GM23338 (cell line): ENCODE results near the gene CAMKK2. TPM values are rescaled to one million over a fixed set of nuclear protein-coding genes. Genes with fewer than 3 reads are reported as not detected.

Source experiments
- ATAC-seq: fragments of 200-7000 bp; cut with Tn5 transposase; 3 replicates; pipeline ENCODE4 v1.9.1; 2020
- DNase-seq: peaks from one replicate; pipeline ENCODE4 v3.0.0-alpha.2; 2015; ENCODE audit warnings: low spot score
- H2AFZ ChIP-seq: fragments of 200-600 bp; sonication (generic); 2 replicates; pipeline ENCODE4 v1.8.0; 2016; ENCODE audit warnings: antibody characterized with exemption, mild to moderate bottlenecking, moderate library complexity
- H3F3A ChIP-seq: fragments of 200-600 bp; sonication (generic); replicated peaks from 2 replicates; pipeline ENCODE4 v1.8.0; 2017; ENCODE audit warnings: antibody characterized with exemption, mixed run types, low read depth
- H3K27ac ChIP-seq: fragments of 200-600 bp; sonication (generic); 2 replicates; pipeline ENCODE4 v1.6.1; 2016; ENCODE audit warnings: low read depth
- H3K27me3 ChIP-seq: fragments of 200-600 bp; sonication (generic); 2 replicates; pipeline ENCODE4 v1.8.0; 2016; ENCODE audit warnings: mild to moderate bottlenecking, mixed run types, moderate library complexity; ENCODE audit not compliant: insufficient read depth
- H3K36me3 ChIP-seq: fragments of 200-600 bp; sonication (generic); 2 replicates; pipeline ENCODE4 v1.8.0; 2016; ENCODE audit warnings: mild to moderate bottlenecking; ENCODE audit not compliant: insufficient read depth
- H3K4me1 ChIP-seq: fragments of 200-600 bp; sonication (generic); 2 replicates; pipeline ENCODE4 v1.8.0; 2016; ENCODE audit warnings: mild to moderate bottlenecking, moderate library complexity; ENCODE audit not compliant: insufficient read depth
- H3K4me2 ChIP-seq: fragments of 200-600 bp; sonication (generic); 2 replicates; pipeline ENCODE4 v1.7.1; 2017; ENCODE audit warnings: mixed run types
- H3K4me3 ChIP-seq: fragments of 200-600 bp; sonication (generic); 2 replicates; pipeline ENCODE4 v1.6.1; 2016; ENCODE audit warnings: mixed run types
- H3K79me2 ChIP-seq: fragments of 200-600 bp; sonication (generic); replicated peaks from 2 replicates; pipeline ENCODE4 v1.8.0; 2017; ENCODE audit warnings: mild to moderate bottlenecking; ENCODE audit not compliant: insufficient read depth
- H3K9me2 ChIP-seq: fragments of 200-600 bp; sonication (generic); 2 replicates; pipeline ENCODE4 v1.8.0; 2017; ENCODE audit not compliant: insufficient read depth
- H4K20me1 ChIP-seq: fragments of 200-600 bp; sonication (generic); replicated peaks from 2 replicates; pipeline ENCODE4 v1.8.0; 2017; ENCODE audit warnings: mild to moderate bottlenecking; ENCODE audit not compliant: insufficient read depth
- H3K27ac Mint-ChIP-seq: 2 replicates; pipeline ENCODE4 v1.8.0; 2020; ENCODE audit warnings: inconsistent platforms, mild to moderate bottlenecking, moderate library complexity, mixed read lengths
- H3K27me3 Mint-ChIP-seq: 3 replicates; pipeline ENCODE4 v1.8.0; 2022; ENCODE audit warnings: low read depth, mild to moderate bottlenecking, moderate library complexity, mixed read lengths, inconsistent platforms; ENCODE audit not compliant: insufficient read depth, poor library complexity
- H3K36me3 Mint-ChIP-seq: 3 replicates; pipeline ENCODE4 v1.8.0; 2021; ENCODE audit warnings: low read depth, mild to moderate bottlenecking, inconsistent platforms, moderate library complexity, mixed read lengths
- H3K4me1 Mint-ChIP-seq: 3 replicates; pipeline ENCODE4 v1.8.0; 2020; ENCODE audit warnings: mild to moderate bottlenecking, inconsistent platforms, mixed read lengths
- H3K4me3 Mint-ChIP-seq: 3 replicates; pipeline ENCODE4 v1.8.0; 2021; ENCODE audit warnings: moderate library complexity, mild to moderate bottlenecking, inconsistent platforms, mixed read lengths
- H3K9me3 Mint-ChIP-seq: 3 replicates; pipeline ENCODE4 v1.8.0; 2020; ENCODE audit warnings: moderate library complexity, mild to moderate bottlenecking, inconsistent platforms, mixed read lengths
- EZH2 ChIP-seq: fragments of 200-600 bp; sonication (generic); IDR thresholded peaks from one replicate; pipeline ENCODE4 v1.8.0; 2017; ENCODE audit warnings: antibody characterized with exemption, mild to moderate bottlenecking, low read depth; ENCODE audit not compliant: unreplicated experiment
- JUNB ChIP-seq: IDR thresholded peaks from one replicate; pipeline ENCODE4 v1.6.1; 2016; ENCODE audit warnings: antibody characterized with exemption; ENCODE audit not compliant: unreplicated experiment
- NANOG ChIP-seq: IDR thresholded peaks from 2 replicates; pipeline ENCODE4 v1.6.1; 2016; ENCODE audit warnings: antibody characterized with exemption, borderline replicate concordance
- POLR2AphosphoS5 ChIP-seq: IDR thresholded peaks from 2 replicates; pipeline ENCODE4 v1.6.1; 2016; ENCODE audit warnings: antibody characterized with exemption, low read depth
- ZNF331 ChIP-seq: fragments of 250-450 bp; sonication (Bioruptor Pico); IDR thresholded peaks from 2 replicates; pipeline ENCODE4 v1.5.0; 2020; ENCODE audit warnings: low read depth, mild to moderate bottlenecking, moderate library complexity
- polyA plus RNA-seq: library from polyadenylated mRNA; unstranded; fragments of >200 nt; fragmentation: Nextera tagmentation; extraction: Ambion mirVana; gene quantifications from 2 replicates; pipeline ENCODE4 v1.2.1, GENCODE V29; 2016
- total RNA-seq: library from RNA; depleted of rRNA; stranded (reverse); fragments of >200 nt; shearing (Covaris generic); gene quantifications from 2 replicates; pipeline ENCODE4 v1.2.3, GENCODE V29; 2014
- TF ChIP-seq, protein P1 (sequence below), 2 experiments: fragments of 200-600 bp in 1 of 2; sonication (generic) in 1 of 2; conservative IDR thresholded peaks; 2 replicates each; pipeline versions ENCODE4 v1.5.1 to v1.6.1; 2016 to 2017; ENCODE audit warnings: antibody characterized with exemption in 2 of 2, low read depth in 2 of 2, mild to moderate bottlenecking in 2 of 2, moderate library complexity in 1 of 2
- TF ChIP-seq, protein P2 (sequence below): IDR thresholded peaks from one replicate; pipeline ENCODE4 v1.6.1; 2018; ENCODE audit warnings: antibody characterized with exemption; ENCODE audit not compliant: unreplicated experiment
- TF ChIP-seq, protein P3 (sequence below): fragments of 250-450 bp; sonication (Bioruptor Pico); IDR thresholded peaks from 2 replicates; pipeline ENCODE4 v1.5.0; 2020; ENCODE audit warnings: mild to moderate bottlenecking, moderate library complexity

The CAMKK2 gene
- total and polyA plus RNA-seq, 2 experiments from 2014 or later: 10.3 to 26.4 TPM

DNA sequence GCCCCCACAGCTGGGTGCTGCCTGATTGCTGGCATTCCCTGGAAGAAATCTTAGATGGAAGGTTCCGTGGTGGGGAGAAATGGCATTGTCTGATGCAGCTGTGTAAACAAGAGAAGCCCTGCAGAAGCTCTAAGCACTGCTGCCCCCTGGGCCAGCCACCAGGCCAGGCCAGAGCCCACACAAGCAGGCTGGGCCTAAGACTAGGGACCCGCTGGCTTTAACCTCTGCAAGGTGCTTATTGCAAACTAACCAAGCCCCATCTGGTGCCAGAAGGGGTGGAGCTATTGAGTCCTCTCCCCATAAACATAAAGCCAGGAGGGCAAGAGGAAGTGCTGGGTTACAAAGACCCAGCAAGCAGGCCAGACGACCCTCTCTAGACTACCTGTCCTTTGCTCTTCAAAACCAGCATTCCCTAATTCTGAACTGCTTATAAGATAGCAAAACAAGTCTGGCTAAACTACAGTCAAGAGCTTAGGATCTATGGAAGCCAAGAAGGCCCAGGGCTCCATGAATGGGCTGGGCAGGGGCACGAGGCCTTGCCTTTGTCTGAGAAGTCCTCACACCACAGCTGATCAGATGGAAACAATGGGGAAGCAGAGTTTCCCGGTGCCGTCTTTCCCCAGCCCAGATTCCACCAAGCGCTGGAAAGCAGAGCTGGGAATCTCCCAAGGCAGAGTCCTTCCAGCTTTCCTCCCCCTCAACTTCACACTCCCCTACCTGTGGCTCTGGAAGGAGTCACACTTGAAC is 57.7 kb downstream of the CAMKK2 start:
- peak; percentile 45 for DNase-seq
- Histone ChIP-seq H3K79me2 (no peaks in the 10 kb centered on the region), H3K36me3 (no peaks in the 10 kb centered on the region), H3K4me2 (0 out of 2 replicates have a peak overlapping the region, but pooled peaks have one; percentile 20), H3K4me1 (peaks cover 17% of the 10 kb centered on the region; the same call in 1 of the 2 replicates), H3K9me2 (no peaks in the 10 kb centered on the region; the same call in 1 of the 2 replicates), H4K20me1 (no peaks in the 10 kb centered on the region; the same call in 1 of the 2 replicates), H3K27ac (peak overlapping the region; percentile 56; the same call in 1 of the 2 replicates), H3F3A (no peaks in the 10 kb centered on the region), H3K27me3 (no peaks in the 10 kb centered on the region), H2AFZ (no peak overlapping the region), H3K4me3 (no peak overlapping the region)
- Mint-ChIP-seq H3K9me3 (no peaks in the 10 kb centered on the region), H3K27ac (peak overlapping the region; percentile 31), H3K4me3 (no peak overlapping the region; the same call in 2 of the 3 replicates), H3K27me3 (peaks cover 13% of the 10 kb centered on the region), H3K36me3 (peaks cover 20% of the 10 kb centered on the region), H3K4me1 (peaks cover 41% of the 10 kb centered on the region)
- peak; percentile 72 for ATAC-seq
- TF ChIP-seq, protein P1, sequence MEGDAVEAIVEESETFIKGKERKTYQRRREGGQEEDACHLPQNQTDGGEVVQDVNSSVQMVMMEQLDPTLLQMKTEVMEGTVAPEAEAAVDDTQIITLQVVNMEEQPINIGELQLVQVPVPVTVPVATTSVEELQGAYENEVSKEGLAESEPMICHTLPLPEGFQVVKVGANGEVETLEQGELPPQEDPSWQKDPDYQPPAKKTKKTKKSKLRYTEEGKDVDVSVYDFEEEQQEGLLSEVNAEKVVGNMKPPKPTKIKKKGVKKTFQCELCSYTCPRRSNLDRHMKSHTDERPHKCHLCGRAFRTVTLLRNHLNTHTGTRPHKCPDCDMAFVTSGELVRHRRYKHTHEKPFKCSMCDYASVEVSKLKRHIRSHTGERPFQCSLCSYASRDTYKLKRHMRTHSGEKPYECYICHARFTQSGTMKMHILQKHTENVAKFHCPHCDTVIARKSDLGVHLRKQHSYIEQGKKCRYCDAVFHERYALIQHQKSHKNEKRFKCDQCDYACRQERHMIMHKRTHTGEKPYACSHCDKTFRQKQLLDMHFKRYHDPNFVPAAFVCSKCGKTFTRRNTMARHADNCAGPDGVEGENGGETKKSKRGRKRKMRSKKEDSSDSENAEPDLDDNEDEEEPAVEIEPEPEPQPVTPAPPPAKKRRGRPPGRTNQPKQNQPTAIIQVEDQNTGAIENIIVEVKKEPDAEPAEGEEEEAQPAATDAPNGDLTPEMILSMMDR (conservative IDR thresholded peaks at IDR 0.05; ENCODE audit: low read depth in 2 of 2): peak in 1 of 2 experiments; percentile 30; a peak in 1 of 4 replicates
- no peak for TF ChIP-seq EZH2

DNA sequence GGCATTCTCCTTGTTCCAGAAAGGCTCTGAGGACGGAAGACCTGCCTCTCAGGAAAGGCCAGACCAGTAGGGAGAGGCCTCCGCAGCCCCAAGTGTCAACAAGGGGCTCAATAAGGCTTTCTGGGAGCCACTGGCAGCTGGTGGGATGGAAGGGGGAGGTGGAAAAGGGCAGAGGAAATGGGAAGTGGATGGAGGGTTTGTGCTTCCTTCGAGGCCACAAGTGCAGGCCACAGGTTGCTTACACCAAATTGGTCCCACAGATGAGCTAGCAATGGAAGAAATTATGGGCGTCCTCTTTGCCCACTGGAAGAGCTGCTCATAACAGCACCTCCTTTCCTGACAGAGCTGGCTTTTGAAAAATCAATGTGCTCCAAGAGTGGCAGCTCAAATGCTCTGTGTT is 58.4 kb downstream of the CAMKK2 start:
- Histone ChIP-seq H3F3A (no peaks in the 10 kb centered on the region), H2AFZ (no peak overlapping the region), H3K27ac (no peak overlapping the region), H3K27me3 (no peaks in the 10 kb centered on the region), H3K4me2 (no peak overlapping the region), H3K9me2 (no peaks in the 10 kb centered on the region; the same call in 1 of the 2 replicates), H3K79me2 (no peaks in the 10 kb centered on the region), H3K4me3 (no peak overlapping the region), H4K20me1 (no peaks in the 10 kb centered on the region; the same call in 1 of the 2 replicates), H3K4me1 (peaks cover 17% of the 10 kb centered on the region; the same call in 1 of the 2 replicates), H3K36me3 (no peaks in the 10 kb centered on the region)
- Mint-ChIP-seq H3K4me3 (no peak overlapping the region), H3K36me3 (peaks cover 13% of the 10 kb centered on the region), H3K27me3 (peaks cover 13% of the 10 kb centered on the region), H3K9me3 (no peaks in the 10 kb centered on the region), H3K4me1 (peaks cover 41% of the 10 kb centered on the region), H3K27ac (no peak overlapping the region)
- ATAC-seq: no peak
- no peak for DNase-seq
- TF ChIP-seq, protein P2, sequence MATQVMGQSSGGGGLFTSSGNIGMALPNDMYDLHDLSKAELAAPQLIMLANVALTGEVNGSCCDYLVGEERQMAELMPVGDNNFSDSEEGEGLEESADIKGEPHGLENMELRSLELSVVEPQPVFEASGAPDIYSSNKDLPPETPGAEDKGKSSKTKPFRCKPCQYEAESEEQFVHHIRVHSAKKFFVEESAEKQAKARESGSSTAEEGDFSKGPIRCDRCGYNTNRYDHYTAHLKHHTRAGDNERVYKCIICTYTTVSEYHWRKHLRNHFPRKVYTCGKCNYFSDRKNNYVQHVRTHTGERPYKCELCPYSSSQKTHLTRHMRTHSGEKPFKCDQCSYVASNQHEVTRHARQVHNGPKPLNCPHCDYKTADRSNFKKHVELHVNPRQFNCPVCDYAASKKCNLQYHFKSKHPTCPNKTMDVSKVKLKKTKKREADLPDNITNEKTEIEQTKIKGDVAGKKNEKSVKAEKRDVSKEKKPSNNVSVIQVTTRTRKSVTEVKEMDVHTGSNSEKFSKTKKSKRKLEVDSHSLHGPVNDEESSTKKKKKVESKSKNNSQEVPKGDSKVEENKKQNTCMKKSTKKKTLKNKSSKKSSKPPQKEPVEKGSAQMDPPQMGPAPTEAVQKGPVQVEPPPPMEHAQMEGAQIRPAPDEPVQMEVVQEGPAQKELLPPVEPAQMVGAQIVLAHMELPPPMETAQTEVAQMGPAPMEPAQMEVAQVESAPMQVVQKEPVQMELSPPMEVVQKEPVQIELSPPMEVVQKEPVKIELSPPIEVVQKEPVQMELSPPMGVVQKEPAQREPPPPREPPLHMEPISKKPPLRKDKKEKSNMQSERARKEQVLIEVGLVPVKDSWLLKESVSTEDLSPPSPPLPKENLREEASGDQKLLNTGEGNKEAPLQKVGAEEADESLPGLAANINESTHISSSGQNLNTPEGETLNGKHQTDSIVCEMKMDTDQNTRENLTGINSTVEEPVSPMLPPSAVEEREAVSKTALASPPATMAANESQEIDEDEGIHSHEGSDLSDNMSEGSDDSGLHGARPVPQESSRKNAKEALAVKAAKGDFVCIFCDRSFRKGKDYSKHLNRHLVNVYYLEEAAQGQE: no peak
- TF ChIP-seq EZH2 (no peak), JUNB (no peak), ZNF331 (no peak), NANOG (no peak), POLR2AphosphoS5 (no peak)
- TF ChIP-seq, protein P3, sequence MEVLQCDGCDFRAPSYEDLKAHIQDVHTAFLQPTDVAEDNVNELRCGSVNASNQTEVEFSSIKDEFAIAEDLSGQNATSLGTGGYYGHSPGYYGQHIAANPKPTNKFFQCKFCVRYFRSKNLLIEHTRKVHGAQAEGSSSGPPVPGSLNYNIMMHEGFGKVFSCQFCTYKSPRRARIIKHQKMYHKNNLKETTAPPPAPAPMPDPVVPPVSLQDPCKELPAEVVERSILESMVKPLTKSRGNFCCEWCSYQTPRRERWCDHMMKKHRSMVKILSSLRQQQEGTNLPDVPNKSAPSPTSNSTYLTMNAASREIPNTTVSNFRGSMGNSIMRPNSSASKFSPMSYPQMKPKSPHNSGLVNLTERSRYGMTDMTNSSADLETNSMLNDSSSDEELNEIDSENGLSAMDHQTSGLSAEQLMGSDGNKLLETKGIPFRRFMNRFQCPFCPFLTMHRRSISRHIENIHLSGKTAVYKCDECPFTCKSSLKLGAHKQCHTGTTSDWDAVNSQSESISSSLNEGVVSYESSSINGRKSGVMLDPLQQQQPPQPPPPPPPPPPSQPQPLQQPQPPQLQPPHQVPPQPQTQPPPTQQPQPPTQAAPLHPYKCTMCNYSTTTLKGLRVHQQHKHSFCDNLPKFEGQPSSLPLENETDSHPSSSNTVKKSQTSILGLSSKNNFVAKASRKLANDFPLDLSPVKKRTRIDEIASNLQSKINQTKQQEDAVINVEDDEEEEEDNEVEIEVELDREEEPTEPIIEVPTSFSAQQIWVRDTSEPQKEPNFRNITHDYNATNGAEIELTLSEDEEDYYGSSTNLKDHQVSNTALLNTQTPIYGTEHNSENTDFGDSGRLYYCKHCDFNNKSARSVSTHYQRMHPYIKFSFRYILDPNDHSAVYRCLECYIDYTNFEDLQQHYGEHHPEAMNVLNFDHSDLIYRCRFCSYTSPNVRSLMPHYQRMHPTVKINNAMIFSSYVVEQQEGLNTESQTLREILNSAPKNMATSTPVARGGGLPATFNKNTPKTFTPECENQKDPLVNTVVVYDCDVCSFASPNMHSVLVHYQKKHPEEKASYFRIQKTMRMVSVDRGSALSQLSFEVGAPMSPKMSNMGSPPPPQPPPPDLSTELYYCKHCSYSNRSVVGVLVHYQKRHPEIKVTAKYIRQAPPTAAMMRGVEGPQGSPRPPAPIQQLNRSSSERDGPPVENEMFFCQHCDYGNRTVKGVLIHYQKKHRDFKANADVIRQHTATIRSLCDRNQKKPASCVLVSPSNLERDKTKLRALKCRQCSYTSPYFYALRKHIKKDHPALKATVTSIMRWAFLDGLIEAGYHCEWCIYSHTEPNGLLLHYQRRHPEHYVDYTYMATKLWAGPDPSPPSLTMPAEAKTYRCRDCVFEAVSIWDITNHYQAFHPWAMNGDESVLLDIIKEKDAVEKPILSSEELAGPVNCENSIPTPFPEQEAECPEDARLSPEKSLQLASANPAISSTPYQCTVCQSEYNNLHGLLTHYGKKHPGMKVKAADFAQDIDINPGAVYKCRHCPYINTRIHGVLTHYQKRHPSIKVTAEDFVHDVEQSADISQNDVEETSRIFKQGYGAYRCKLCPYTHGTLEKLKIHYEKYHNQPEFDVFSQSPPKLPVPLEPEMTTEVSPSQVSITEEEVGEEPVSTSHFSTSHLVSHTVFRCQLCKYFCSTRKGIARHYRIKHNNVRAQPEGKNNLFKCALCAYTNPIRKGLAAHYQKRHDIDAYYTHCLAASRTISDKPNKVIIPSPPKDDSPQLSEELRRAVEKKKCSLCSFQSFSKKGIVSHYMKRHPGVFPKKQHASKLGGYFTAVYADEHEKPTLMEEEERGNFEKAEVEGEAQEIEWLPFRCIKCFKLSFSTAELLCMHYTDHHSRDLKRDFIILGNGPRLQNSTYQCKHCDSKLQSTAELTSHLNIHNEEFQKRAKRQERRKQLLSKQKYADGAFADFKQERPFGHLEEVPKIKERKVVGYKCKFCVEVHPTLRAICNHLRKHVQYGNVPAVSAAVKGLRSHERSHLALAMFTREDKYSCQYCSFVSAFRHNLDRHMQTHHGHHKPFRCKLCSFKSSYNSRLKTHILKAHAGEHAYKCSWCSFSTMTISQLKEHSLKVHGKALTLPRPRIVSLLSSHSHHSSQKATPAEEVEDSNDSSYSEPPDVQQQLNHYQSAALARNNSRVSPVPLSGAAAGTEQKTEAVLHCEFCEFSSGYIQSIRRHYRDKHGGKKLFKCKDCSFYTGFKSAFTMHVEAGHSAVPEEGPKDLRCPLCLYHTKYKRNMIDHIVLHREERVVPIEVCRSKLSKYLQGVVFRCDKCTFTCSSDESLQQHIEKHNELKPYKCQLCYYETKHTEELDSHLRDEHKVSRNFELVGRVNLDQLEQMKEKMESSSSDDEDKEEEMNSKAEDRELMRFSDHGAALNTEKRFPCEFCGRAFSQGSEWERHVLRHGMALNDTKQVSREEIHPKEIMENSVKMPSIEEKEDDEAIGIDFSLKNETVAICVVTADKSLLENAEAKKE: no peak
